Type B pancreatic cell (in vitro differentiated cells): ENCODE data around the gene USP48. TPM values are rescaled to one million over a fixed set of nuclear protein-coding genes. Genes with fewer than 3 reads are reported as not detected.
"Not testable (repeated sequence)": the region's sequence is repeated elsewhere in the genome, so short reads cannot be mapped to it uniquely, and the experiment has no call there.

Source experiments
- DNase-seq: peaks from one replicate; pipeline ENCODE4 v3.0.0; 2021; ENCODE audit warnings: mixed read lengths; ENCODE audit not compliant: unreplicated experiment; ENCODE audit errors: extremely low spot score
- H3K27ac Mint-ChIP-seq: 2 replicates; pipeline ENCODE4 v1.8.0; 2021; ENCODE audit warnings: mild to moderate bottlenecking, mixed read lengths
- H3K27me3 Mint-ChIP-seq: 2 replicates; pipeline ENCODE4 v1.8.0; 2021; ENCODE audit warnings: mixed read lengths
- H3K36me3 Mint-ChIP-seq: 2 replicates; pipeline ENCODE4 v1.8.0; 2021; ENCODE audit warnings: mixed read lengths
- H3K4me1 Mint-ChIP-seq: one replicate; pipeline ENCODE4 v1.8.0; 2021; ENCODE audit warnings: mixed read lengths; ENCODE audit not compliant: unreplicated experiment
- H3K4me3 Mint-ChIP-seq: 2 replicates; pipeline ENCODE4 v1.8.0; 2021; ENCODE audit warnings: mild to moderate bottlenecking, mixed read lengths
- H3K9me3 Mint-ChIP-seq: 2 replicates; pipeline ENCODE4 v1.8.0; 2021; ENCODE audit warnings: mixed read lengths
- total RNA-seq: library from RNA; stranded (reverse); gene quantifications from 2 replicates; pipeline ENCODE4 v1.2.1, GENCODE V29; 2021; ENCODE audit warnings: low replicate concordance
- TF ChIP-seq, protein P1 (sequence below): fragments of 200-600 bp; sonication (generic); conservative IDR thresholded peaks from 2 replicates; pipeline ENCODE4 v1.5.0; 2021; ENCODE audit warnings: antibody characterized with exemption, mild to moderate bottlenecking

USP48 gene
- total RNA-seq, 1 donor from 2014 or later = 66.7 TPM

DNA sequence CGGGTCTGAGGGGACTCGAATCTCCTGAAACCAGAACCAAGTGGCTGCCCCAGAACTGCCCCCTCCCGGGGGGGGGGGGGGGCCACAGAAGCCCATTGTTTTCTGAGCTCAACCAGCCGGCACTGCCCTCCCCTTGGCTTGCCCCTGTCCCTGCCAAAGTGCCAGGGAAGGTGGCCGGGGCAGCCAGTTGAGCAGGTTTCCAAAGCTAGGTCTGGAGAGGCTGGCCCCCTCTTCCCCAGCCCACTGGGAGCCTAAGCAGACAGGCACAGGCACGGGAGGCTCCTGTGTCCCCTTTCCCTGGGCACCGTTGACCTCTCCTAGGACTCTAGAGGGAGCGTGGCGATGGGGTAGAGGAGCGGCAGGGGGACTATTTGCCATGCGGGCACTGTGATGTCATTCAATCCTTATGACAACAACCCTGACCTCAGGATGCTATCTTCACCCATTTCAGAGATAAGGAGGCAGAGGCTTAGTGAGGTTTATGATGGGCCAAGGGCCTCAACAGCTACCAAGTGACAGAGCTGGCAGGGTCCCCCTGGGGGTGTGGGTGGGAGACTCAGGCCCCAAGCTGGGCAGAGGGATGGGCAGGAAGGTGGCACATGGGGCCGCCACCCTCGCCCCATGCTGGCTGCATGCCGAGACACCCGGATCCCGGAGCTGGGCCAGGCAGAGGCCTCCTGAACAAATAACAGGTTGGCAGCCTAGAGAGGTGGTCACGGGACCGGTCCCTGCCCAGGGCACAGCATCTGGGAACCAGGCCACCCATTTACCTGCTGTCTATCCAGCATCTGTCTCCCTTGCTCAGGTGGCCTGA, 148.8 kb downstream of the USP48 start:
- Mint-ChIP-seq H3K27ac (no peak overlapping the region), H3K4me3 (no peak overlapping the region), H3K4me1 (peaks cover 19% of the 10 kb centered on the region), H3K9me3 (no peaks in the 10 kb centered on the region), H3K36me3 (no peaks in the 10 kb centered on the region), H3K27me3 (peaks cover 3% of the 10 kb centered on the region)
- no peak for DNase-seq
- TF ChIP-seq, protein P1, sequence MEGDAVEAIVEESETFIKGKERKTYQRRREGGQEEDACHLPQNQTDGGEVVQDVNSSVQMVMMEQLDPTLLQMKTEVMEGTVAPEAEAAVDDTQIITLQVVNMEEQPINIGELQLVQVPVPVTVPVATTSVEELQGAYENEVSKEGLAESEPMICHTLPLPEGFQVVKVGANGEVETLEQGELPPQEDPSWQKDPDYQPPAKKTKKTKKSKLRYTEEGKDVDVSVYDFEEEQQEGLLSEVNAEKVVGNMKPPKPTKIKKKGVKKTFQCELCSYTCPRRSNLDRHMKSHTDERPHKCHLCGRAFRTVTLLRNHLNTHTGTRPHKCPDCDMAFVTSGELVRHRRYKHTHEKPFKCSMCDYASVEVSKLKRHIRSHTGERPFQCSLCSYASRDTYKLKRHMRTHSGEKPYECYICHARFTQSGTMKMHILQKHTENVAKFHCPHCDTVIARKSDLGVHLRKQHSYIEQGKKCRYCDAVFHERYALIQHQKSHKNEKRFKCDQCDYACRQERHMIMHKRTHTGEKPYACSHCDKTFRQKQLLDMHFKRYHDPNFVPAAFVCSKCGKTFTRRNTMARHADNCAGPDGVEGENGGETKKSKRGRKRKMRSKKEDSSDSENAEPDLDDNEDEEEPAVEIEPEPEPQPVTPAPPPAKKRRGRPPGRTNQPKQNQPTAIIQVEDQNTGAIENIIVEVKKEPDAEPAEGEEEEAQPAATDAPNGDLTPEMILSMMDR = no peak

DNA sequence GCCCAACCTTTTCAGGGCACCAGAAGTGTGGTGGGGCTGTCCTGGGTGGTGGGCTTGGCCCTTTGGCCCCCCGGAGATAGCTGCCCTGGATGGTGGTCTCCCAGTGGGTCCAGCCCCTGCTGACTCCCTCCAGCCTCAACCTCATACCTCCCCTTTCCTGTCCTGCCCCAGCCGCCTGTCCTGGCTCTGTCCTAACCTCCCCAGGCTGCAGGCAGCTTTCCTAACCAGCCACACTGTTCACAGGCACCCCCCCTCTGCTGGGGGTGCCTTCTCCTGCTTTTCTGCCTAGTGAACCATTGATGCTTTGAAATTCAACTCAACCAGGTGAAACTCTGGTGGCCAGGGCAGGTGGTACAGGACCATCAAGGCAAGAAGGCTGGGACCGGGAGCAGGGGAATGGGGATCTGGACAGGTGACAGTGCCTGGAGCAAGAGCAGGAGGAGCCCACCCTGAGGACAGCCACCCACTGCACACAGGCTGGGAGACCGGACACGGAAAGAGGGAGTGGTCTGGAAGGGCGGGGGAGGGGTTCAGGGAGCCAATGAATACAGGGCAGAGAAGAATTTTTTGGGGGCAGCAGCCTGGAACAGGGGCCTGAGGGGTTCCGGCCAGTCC, 149.7 kb downstream of the USP48 start:
- peaks cover 15% of the 10 kb centered on the region for H3K4me1 Mint-ChIP-seq
- DNase-seq = no peak
- TF ChIP-seq, protein P1 = no peak
- no peaks in the 10 kb centered on the region for H3K36me3 Mint-ChIP-seq
- no peaks in the 10 kb centered on the region for H3K9me3 Mint-ChIP-seq
- peaks cover 3% of the 10 kb centered on the region for H3K27me3 Mint-ChIP-seq
- H3K4me3 Mint-ChIP-seq = no peak overlapping the region
- H3K27ac Mint-ChIP-seq = no peak overlapping the region

DNA sequence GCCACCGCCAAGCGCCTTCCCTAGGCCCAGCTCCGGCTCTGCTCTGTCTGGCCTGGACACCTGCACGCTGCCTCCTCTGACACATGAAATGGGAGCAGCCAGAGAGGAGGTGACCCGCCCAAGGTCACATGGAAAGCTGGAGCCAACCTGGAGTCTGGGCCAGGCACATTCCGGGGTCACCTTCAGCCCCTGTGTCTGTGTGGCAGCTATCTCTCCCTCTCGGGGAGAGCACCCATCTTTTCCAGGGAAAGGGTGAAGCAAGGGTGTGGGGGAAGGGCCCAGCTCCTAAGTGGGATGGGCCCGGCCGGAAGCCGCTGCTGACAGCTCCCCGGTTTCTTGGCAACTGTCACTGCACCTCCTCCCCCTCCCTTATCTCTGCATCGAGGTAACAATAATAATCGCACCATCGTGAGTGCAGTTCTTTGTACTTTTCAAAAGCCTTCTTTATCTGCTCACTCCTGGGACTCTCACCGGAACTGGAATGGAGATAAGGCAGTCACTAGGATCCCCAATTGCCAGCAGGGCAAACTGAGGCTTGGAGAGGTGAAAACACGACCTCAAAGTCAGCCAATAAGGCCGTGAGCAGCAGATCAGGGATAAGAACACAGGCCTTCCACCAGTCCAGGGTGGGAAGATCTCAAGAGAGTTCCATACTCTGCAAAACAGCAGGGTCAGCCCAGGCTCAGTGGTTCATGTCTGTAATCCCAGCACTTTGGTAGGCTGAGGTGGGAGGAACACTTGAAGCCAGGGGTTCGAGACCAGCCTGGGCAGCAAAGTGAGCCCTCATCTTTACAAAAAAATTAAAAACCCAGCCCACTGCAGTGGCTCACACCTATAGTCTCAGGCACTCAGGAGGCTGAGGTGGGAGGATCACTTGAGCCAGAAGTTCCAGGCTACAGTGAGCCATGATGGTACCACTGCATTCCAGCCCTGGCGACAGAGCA, 150.7 kb downstream of the USP48 start:
- no peak overlapping the region for H3K27ac Mint-ChIP-seq
- H3K9me3 Mint-ChIP-seq = no peaks in the 10 kb centered on the region
- no peaks in the 10 kb centered on the region for H3K36me3 Mint-ChIP-seq
- H3K27me3 Mint-ChIP-seq = peaks cover 3% of the 10 kb centered on the region
- DNase-seq = no peak
- TF ChIP-seq, protein P1 = no peak
- peaks cover 15% of the 10 kb centered on the region for H3K4me1 Mint-ChIP-seq
- no peak overlapping the region for H3K4me3 Mint-ChIP-seq

GRCh38 chr1:21631590-21631943, 151.4 kb downstream of the USP48 start:
- not testable (repeated sequence) for H3K27me3 Mint-ChIP-seq, H3K9me3 Mint-ChIP-seq, H3K27ac Mint-ChIP-seq, H3K4me3 Mint-ChIP-seq, DNase-seq, H3K36me3 Mint-ChIP-seq
- H3K4me1 Mint-ChIP-seq = peaks cover 15% of the 10 kb centered on the region

DNA sequence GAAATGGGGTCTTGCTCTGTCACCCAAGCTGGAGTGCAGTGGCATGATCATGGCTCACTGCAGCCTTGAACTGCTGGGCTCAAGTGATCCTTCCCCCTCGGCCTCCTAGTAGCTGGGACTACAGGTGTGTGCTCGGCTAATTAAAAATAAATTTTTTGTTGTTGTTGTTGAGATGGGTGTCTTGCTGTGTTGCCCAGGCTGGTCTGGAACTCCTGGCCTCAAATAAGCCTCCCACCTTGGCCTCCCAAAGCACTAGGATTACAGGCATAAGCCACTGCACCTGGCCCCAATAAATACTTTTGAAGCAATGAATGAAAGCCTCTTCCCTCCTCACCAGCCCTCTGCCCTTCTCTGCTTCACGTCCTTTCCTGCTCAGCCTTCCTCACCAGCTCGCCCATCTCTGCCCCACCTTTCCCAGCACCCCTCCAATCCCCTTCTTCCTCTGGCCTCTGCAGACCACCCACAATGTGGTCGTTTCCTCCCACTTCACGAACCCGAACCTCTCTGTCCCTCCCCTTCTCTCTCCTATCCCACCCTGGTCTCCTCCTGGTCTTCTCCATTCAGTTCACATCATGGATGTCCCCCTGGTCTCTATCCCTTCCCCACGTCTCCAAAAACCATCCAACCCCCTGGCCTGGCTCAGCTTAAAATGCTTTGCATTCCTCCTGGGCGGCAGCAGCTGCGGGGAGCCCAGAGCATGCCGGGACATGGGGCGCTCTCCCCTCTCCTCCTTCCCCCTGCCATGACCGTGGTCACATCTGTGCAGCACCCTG, 152.2 kb downstream of the USP48 start:
- no peaks in the 10 kb centered on the region for H3K9me3 Mint-ChIP-seq
- no peak for DNase-seq
- TF ChIP-seq, protein P1 = no peak
- H3K4me3 Mint-ChIP-seq = no peak overlapping the region
- no peak overlapping the region for H3K27ac Mint-ChIP-seq
- H3K4me1 Mint-ChIP-seq = peaks cover 15% of the 10 kb centered on the region
- H3K27me3 Mint-ChIP-seq = peaks cover 3% of the 10 kb centered on the region
- no peaks in the 10 kb centered on the region for H3K36me3 Mint-ChIP-seq
